CD4-positive, alpha-beta T cell (primary cell): Measurements from ENCODE around the gene FGGY. TPM values are rescaled to one million over a fixed set of nuclear protein-coding genes. Genes with fewer than 3 reads are reported as not detected.

ENCODE experiments used
- ATAC-seq: fragments of 200-7000 bp; cut with Tn5 transposase; one replicate; pipeline ENCODE4 v1.10.0; 2022; ENCODE audit warnings: mild to moderate bottlenecking; ENCODE audit not compliant: poor library complexity
- CTCF ChIA-PET: fragments of 350-600 bp; sonication (Branson Sonifier 250); formaldehyde crosslinking; loops from one replicate; lab custom pipeline; 2021; ENCODE audit warnings: antibody characterized with exemption, inconsistent platforms; lab: Charles Lee
- POLR2A ChIA-PET: fragments of 350-600 bp; sonication (Branson Sonifier 250); formaldehyde crosslinking; loops from one replicate; lab custom pipeline; 2021; ENCODE audit warnings: antibody characterized with exemption, inconsistent platforms; lab: Charles Lee
- DNase-seq, 14 experiments: peaks; one replicate each; pipeline ENCODE4 v3.0.0-alpha.2; 2013 to 2020; ENCODE audit warnings: mixed read lengths in 2 of 14
- H3K27ac ChIP-seq, 2 donors: one replicate each; pipeline versions ENCODE4 v1.5.1 to v1.7.0; 2013; ENCODE audit warnings: low read length in 2 of 2, low read depth in 1 of 2, mild to moderate bottlenecking in 1 of 2
- H3K27me3 ChIP-seq, 2 experiments: 1 replicate in 1 of 2; 2 replicates in 1 of 2; pipeline versions ENCODE4 v1.6.1 to v1.7.0; 2013; ENCODE audit warnings: low read length in 2 of 2, control low read depth in 1 of 2, mild to moderate bottlenecking in 1 of 2, moderate library complexity in 1 of 2; ENCODE audit not compliant: insufficient read depth in 2 of 2, control insufficient read depth in 1 of 2
- H3K36me3 ChIP-seq: one replicate; pipeline ENCODE4 v1.6.1; 2013; ENCODE audit warnings: low read length, control low read depth; ENCODE audit not compliant: insufficient read depth
- H3K4me1 ChIP-seq: one replicate; pipeline ENCODE4 v1.6.1; 2013; ENCODE audit warnings: low read length, control low read depth; ENCODE audit not compliant: insufficient read depth
- H3K4me3 ChIP-seq: one replicate; pipeline ENCODE4 v1.5.1; 2013; ENCODE audit warnings: mild to moderate bottlenecking, low read length, moderate library complexity
- H3K9me3 ChIP-seq, 2 experiments: 1 replicate in 1 of 2; 2 replicates in 1 of 2; pipeline versions ENCODE4 v1.6.1 to v1.7.0; 2013; ENCODE audit warnings: low read length in 2 of 2, mild to moderate bottlenecking in 2 of 2, control low read depth in 1 of 2, moderate library complexity in 1 of 2; ENCODE audit not compliant: control insufficient read depth in 1 of 2, insufficient read depth in 1 of 2
- H3K27ac Mint-ChIP-seq: one replicate; pipeline ENCODE4 v1.8.0; 2020; ENCODE audit warnings: mixed read lengths
- H3K27me3 Mint-ChIP-seq: one replicate; pipeline ENCODE4 v1.8.0; 2021; ENCODE audit warnings: mixed read lengths
- H3K36me3 Mint-ChIP-seq: one replicate; pipeline ENCODE4 v1.8.0; 2021; ENCODE audit warnings: low read depth, mixed read lengths
- H3K4me1 Mint-ChIP-seq: one replicate; pipeline ENCODE4 v1.8.0; 2021; ENCODE audit warnings: low read depth, mixed read lengths
- H3K4me3 Mint-ChIP-seq: one replicate; pipeline ENCODE4 v1.8.0; 2020; ENCODE audit warnings: mild to moderate bottlenecking, mixed read lengths
- H3K9me3 Mint-ChIP-seq: one replicate; pipeline ENCODE4 v1.8.0; 2020; ENCODE audit warnings: mixed read lengths
- intact Hi-C, 2 experiments: fragments of 100-400 bp; cut with DNase I in 1 of 2; cut with micrococcal nuclease in 1 of 2; formaldehyde crosslinking; loops; one replicate each; pipeline versions ENCODE4 v1.15.1 to v1.9.0; 2023 to 2025; cut with DNase I, micrococcal nuclease
- total RNA-seq, 174 experiments: library from RNA in 2 of 174; stranded (reverse) in 2 of 174; gene quantifications; one replicate each; pipeline ENCODE4 v1.2.3 and lab custom pipeline; 2021 to 2026
- TF ChIP-seq, protein P1 (sequence below): fragments of 200-600 bp; IDR thresholded peaks from one replicate; pipeline ENCODE4 v1.8.0; 2022; ENCODE audit warnings: antibody characterized with exemption, mild to moderate bottlenecking

FGGY gene
- total RNA-seq, 2 experiments from 2014 or later, result 9.5 to 10.0 TPM

GRCh38 chr1:59418363-59419144 lies 121.7 kb downstream of the FGGY start:
- no peak overlapping the region for H3K4me3 Mint-ChIP-seq
- H3K36me3 ChIP-seq, result no peaks in the 10 kb centered on the region
- H3K9me3 ChIP-seq, result no peaks in the 10 kb centered on the region
- H3K4me3 ChIP-seq, result no peak overlapping the region
- POLR2A ChIA-PET, result no interaction called here
- intact Hi-C loops, result no loop called here
- TF ChIP-seq, protein P1, sequence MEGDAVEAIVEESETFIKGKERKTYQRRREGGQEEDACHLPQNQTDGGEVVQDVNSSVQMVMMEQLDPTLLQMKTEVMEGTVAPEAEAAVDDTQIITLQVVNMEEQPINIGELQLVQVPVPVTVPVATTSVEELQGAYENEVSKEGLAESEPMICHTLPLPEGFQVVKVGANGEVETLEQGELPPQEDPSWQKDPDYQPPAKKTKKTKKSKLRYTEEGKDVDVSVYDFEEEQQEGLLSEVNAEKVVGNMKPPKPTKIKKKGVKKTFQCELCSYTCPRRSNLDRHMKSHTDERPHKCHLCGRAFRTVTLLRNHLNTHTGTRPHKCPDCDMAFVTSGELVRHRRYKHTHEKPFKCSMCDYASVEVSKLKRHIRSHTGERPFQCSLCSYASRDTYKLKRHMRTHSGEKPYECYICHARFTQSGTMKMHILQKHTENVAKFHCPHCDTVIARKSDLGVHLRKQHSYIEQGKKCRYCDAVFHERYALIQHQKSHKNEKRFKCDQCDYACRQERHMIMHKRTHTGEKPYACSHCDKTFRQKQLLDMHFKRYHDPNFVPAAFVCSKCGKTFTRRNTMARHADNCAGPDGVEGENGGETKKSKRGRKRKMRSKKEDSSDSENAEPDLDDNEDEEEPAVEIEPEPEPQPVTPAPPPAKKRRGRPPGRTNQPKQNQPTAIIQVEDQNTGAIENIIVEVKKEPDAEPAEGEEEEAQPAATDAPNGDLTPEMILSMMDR, result no peak
- no peaks in the 10 kb centered on the region for H3K4me1 ChIP-seq
- no peaks in the 10 kb centered on the region for H3K9me3 Mint-ChIP-seq
- DNase-seq (no peak), ATAC-seq (no peak)
- H3K27ac Mint-ChIP-seq, result no peak overlapping the region
- H3K27ac ChIP-seq, result no peak overlapping the region
- H3K27me3 ChIP-seq, result no peaks in the 10 kb centered on the region
- H3K4me1 Mint-ChIP-seq, result no peaks in the 10 kb centered on the region
- H3K36me3 Mint-ChIP-seq, result no peaks in the 10 kb centered on the region
- H3K27me3 Mint-ChIP-seq, result no peaks in the 10 kb centered on the region
- CTCF ChIA-PET, result no interaction called here

- CTCF ChIA-PET, result no interaction called here
- Mint-ChIP-seq H3K9me3 (no peaks in the 10 kb centered on the region), H3K27ac (no peak overlapping the region), H3K27me3 (no peaks in the 10 kb centered on the region), H3K4me3 (no peak overlapping the region), H3K4me1 (no peaks in the 10 kb centered on the region), H3K36me3 (no peaks in the 10 kb centered on the region)
- H3K9me3 ChIP-seq, result no peaks in the 10 kb centered on the region
- TF ChIP-seq, protein P1, result no peak
- no peak overlapping the region for H3K27ac ChIP-seq
- no peak overlapping the region for H3K4me3 ChIP-seq
- ATAC-seq (no peak), DNase-seq (no peak)
- H3K4me1 ChIP-seq, result no peaks in the 10 kb centered on the region
- no peaks in the 10 kb centered on the region for H3K36me3 ChIP-seq
- intact Hi-C loops, result no loop called here
- POLR2A ChIA-PET, result no interaction called here
- no peaks in the 10 kb centered on the region for H3K27me3 ChIP-seq
Measured at GRCh38 chr1:59419361-59420140, 122.7 kb downstream of the FGGY start.

DNA sequence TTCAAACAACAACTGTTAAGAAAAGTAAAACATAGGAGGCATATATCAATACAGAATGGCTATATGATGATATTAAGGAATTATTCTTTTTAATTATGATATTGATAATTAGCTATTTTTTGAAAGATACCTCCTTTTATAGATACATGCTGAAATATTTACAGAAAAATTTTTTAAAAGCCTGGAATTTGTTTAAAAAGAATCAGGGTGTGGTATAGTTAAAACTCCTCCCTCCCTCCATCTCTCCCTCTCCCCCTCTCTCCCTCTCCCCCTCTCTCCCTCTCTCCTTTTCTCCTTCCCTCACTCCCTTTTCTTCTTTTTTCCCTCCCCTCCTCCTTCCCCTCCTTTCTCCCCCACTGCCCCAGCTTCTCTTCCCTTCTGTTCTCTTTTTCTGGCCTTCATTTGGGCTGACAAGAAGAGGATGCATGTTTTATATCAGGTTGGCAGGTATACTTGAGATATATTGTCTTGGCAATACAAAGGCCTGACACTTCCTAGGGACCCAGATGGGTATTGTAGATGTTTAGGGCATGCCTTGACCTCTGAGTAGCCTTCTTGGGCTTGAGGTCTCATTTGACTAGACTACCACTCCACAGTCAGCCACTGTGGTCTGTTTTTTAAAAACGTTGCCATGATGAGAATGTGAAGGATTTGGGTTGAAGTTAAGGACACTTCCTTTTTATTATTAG lies 124.5 kb downstream of the FGGY start:
- H3K9me3 Mint-ChIP-seq, result no peaks in the 10 kb centered on the region
- TF ChIP-seq, protein P1, result no peak

More for the DNA sequence above, 124.5 kb downstream of the FGGY start:
- no peaks in the 10 kb centered on the region for H3K4me1 Mint-ChIP-seq
- H3K27ac Mint-ChIP-seq, result no peak overlapping the region
- Histone ChIP-seq H3K9me3 (no peaks in the 10 kb centered on the region), H3K27ac (no peak overlapping the region), H3K4me3 (no peak overlapping the region), H3K27me3 (no peaks in the 10 kb centered on the region), H3K4me1 (no peaks in the 10 kb centered on the region), H3K36me3 (no peaks in the 10 kb centered on the region)
- no peaks in the 10 kb centered on the region for H3K27me3 Mint-ChIP-seq
- POLR2A ChIA-PET, result no interaction called here
- CTCF ChIA-PET, result no interaction called here
- no peaks in the 10 kb centered on the region for H3K36me3 Mint-ChIP-seq
- H3K4me3 Mint-ChIP-seq, result no peak overlapping the region
- no peak for DNase-seq
- intact Hi-C loops, result no loop called here
- ATAC-seq, result no peak
